HepG2 (cell line): ENCODE results near the gene CHID1. TPM values are rescaled to one million over a fixed set of nuclear protein-coding genes. Genes with fewer than 3 reads are reported as not detected.

Source experiments
- CBX2 ChIP-seq, 2 experiments: fragments of 200-600 bp in 1 of 2; sonication (generic); formaldehyde crosslinking in 1 of 2; IDR thresholded peaks; 2 replicates each; pipeline versions ENCODE4 v1.7.0 to v1.8.1; 2018 to 2022; ENCODE audit warnings: low read depth in 2 of 2, low read length in 1 of 2, mild to moderate bottlenecking in 1 of 2, missing genetic modification reagents in 1 of 2
- HOXA5 ChIP-seq: sonication (generic); formaldehyde crosslinking; IDR thresholded peaks from 2 replicates; pipeline ENCODE4 v1.4.0; 2020; ENCODE audit warnings: missing genetic modification reagents
- KDM5B ChIP-seq: sonication (generic); formaldehyde crosslinking; IDR thresholded peaks from 2 replicates; pipeline ENCODE4 v1.4.0; 2020; ENCODE audit warnings: missing genetic modification reagents, mild to moderate bottlenecking, borderline replicate concordance
- PPARG ChIP-seq: conservative IDR thresholded peaks from 2 replicates; pipeline ENCODE4 v1.6.1; 2016; ENCODE audit warnings: missing biosample characterization, missing genetic modification reagents
- RBFOX2 ChIP-seq: fragments of 200-400 bp; formaldehyde crosslinking; IDR thresholded peaks from 2 replicates; pipeline ENCODE4 v1.6.1; 2017; ENCODE audit warnings: low read depth, mild to moderate bottlenecking, low read length
- SALL1 ChIP-seq: sonication (generic); formaldehyde crosslinking; IDR thresholded peaks from 2 replicates; pipeline ENCODE4 v1.8.0; 2022; ENCODE audit warnings: mild to moderate bottlenecking, missing genetic modification reagents
- SKI ChIP-seq: fragments of 450-650 bp; IDR thresholded peaks from one replicate; pipeline ENCODE4 v1.6.1; 2018; ENCODE audit warnings: mild to moderate bottlenecking; ENCODE audit not compliant: partially characterized antibody
- TCF12 ChIP-seq, 2 experiments: fragments of 450-650 bp in 1 of 2; sonication (generic) in 1 of 2; formaldehyde crosslinking in 1 of 2; IDR thresholded peaks; 2 replicates each; pipeline versions ENCODE4 v1.6.1 to v1.8.0; 2017 to 2022; ENCODE audit warnings: antibody characterized with exemption in 1 of 2, mild to moderate bottlenecking in 1 of 2, missing genetic modification reagents in 1 of 2, moderate library complexity in 1 of 2
- THAP11 ChIP-seq: IDR thresholded peaks from 2 replicates; pipeline ENCODE4 v1.6.1; 2016; ENCODE audit warnings: missing biosample characterization, missing genetic modification reagents
- ZNF282 ChIP-seq: fragments of 450-650 bp; IDR thresholded peaks from 2 replicates; pipeline ENCODE4 v1.6.1; 2018; ENCODE audit not compliant: partially characterized antibody
- ZSCAN29 ChIP-seq: sonication (generic); formaldehyde crosslinking; conservative IDR thresholded peaks from 2 replicates; pipeline ENCODE4 v1.4.0; 2020; ENCODE audit warnings: mild to moderate bottlenecking, missing genetic modification reagents
- polyA plus RNA-seq, 8 experiments: library from polyadenylated mRNA; depleted of rRNA in 3 of 8; stranded (reverse) in 7 of 8; unstranded in 1 of 8; fragments of >200 nt; fragmentation: Illumina TruSeq in 4 of 8; extraction: Trizol in 4 of 8; gene quantifications; 2 replicates each; pipeline versions ENCODE4 v1.2.1 to v1.2.3, GENCODE V29; 2011 to 2016; ENCODE audit warnings: low read depth in 4 of 8, missing spikeins in 1 of 8, mixed read lengths in 1 of 8; ENCODE audit not compliant: insufficient read depth in 1 of 8
- total RNA-seq, 5 experiments: library from RNA; depleted of rRNA; stranded (reverse); fragments of >200 nt; fragmentation: Illumina TruSeq; extraction: Trizol; gene quantifications; 2 replicates each; pipeline ENCODE4 v1.2.3, GENCODE V29; 2016; ENCODE audit warnings: low read depth in 1 of 5
- TF ChIP-seq, protein P1 (sequence below): sonication (generic); formaldehyde crosslinking; IDR thresholded peaks from 2 replicates; pipeline ENCODE4 v1.4.0; 2020; ENCODE audit warnings: missing genetic modification reagents, mild to moderate bottlenecking, borderline replicate concordance
- TF ChIP-seq, protein P2 (sequence below): sonication (generic); formaldehyde crosslinking; IDR thresholded peaks from 2 replicates; pipeline ENCODE4 v1.4.0; 2020; ENCODE audit warnings: missing genetic modification reagents
- TF ChIP-seq, protein P3 (sequence below): sonication (generic); formaldehyde crosslinking; IDR thresholded peaks from 2 replicates; pipeline ENCODE4 v1.4.0; 2020; ENCODE audit warnings: missing genetic modification reagents
- TF ChIP-seq, protein P4 (sequence below), 2 experiments: fragments of 450-650 bp in 1 of 2; sonication (generic) in 1 of 2; formaldehyde crosslinking; IDR thresholded peaks; 2 replicates each; pipeline versions ENCODE4 v1.5.0 to v1.8.0; 2020 to 2022; ENCODE audit warnings: mild to moderate bottlenecking in 1 of 2, missing genetic modification reagents in 1 of 2
- TF ChIP-seq, protein P5 (sequence below): sonication (generic); formaldehyde crosslinking; IDR thresholded peaks from 2 replicates; pipeline ENCODE4 v1.5.0; 2020; ENCODE audit warnings: missing genetic modification reagents, mild to moderate bottlenecking, borderline replicate concordance
- TF ChIP-seq, protein P6 (sequence below): sonication (generic); formaldehyde crosslinking; IDR thresholded peaks from 2 replicates; pipeline ENCODE4 v1.5.0; 2020; ENCODE audit warnings: mild to moderate bottlenecking, missing genetic modification reagents

Gene CHID1
- total and polyA plus RNA-seq, 2 of the 13 experiments (the other 11 are each of a cell fraction or from before 2014, with no cell fraction given): 65.1 to 93.6 TPM

DNA sequence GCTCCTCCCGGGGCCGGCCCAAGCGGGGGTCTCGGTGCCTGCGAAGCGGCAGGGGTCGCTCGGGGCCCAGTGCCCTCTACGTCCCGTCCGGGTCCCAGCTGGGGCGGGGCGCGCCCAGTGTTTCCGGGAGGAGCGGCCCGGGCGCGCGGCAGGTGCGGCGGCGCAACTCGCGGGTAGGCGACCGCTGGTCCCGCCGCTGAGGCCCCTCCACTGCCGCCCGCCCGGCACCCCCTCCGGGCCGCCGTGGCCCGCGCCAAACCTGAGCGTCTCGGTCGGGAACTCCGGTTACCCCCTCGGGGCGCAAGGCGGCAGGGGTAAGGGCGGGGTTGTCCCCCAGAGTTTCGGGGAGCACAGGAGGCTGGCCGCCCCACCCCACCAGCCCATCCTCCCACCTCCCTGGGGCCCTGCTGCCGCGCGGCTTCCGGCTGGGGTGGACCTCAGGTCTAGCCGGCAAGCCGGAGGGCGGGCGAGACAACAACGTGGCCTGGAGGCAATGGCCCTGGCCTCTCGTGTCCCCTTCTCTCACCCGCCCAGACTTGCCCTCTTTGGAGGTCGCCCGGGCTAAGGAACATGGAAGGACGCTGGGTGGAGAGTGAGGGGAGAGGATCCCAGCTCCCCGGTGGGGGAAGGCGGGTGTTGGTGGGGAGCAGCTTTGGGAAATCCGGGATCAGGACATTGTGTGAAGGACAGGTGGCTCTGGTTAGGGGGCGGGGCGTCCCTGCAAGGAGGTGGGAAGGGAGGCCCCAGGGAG lies 83.3 kb downstream of the CHID1 start (continued):
- no peak for TF ChIP-seq CBX2 (IDR thresholded peaks at IDR 0.05; ENCODE audit: low read depth, low read length)
- TF ChIP-seq CBX2 (CRISPR knock-in tag; IDR thresholded peaks at IDR 0.05; ENCODE audit: low read depth): no peak
- no peak for TF ChIP-seq TCF12 (IDR thresholded peaks at IDR 0.05)
- TF ChIP-seq TCF12 (CRISPR knock-in tag; IDR thresholded peaks at IDR 0.05): peak; percentile 80; the same call in 1 of the 2 replicates
- peak; percentile 57; the same call in 1 of the 2 replicates for TF ChIP-seq KDM5B (CRISPR knock-in tag)
- TF ChIP-seq HOXA5 (CRISPR knock-in tag): no peak
- TF ChIP-seq, protein P1, sequence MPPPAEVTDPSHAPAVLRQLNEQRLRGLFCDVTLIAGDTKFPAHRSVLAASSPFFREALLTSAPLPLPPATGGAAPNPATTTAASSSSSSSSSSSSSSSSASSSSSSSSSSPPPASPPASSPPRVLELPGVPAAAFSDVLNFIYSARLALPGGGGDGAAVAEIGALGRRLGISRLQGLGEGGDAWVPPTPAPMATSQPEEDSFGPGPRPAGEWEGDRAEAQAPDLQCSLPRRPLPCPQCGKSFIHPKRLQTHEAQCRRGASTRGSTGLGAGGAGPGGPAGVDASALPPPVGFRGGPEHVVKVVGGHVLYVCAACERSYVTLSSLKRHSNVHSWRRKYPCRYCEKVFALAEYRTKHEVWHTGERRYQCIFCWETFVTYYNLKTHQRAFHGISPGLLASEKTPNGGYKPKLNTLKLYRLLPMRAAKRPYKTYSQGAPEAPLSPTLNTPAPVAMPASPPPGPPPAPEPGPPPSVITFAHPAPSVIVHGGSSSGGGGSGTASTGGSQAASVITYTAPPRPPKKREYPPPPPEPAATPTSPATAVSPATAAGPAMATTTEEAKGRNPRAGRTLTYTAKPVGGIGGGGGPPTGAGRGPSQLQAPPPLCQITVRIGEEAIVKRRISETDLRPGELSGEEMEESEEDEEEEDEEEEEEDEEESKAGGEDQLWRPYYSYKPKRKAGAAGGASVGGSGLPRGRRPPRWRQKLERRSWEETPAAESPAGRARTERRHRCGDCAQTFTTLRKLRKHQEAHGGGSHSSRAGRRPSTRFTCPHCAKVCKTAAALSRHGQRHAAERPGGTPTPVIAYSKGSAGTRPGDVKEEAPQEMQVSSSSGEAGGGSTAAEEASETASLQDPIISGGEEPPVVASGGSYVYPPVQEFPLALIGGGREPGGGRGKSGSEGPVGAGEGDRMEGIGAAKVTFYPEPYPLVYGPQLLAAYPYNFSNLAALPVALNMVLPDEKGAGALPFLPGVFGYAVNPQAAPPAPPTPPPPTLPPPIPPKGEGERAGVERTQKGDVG (CRISPR knock-in tag): peak; percentile 49; the same call in 1 of the 2 replicates
- no peak for TF ChIP-seq ZNF282
- TF ChIP-seq, protein P2, sequence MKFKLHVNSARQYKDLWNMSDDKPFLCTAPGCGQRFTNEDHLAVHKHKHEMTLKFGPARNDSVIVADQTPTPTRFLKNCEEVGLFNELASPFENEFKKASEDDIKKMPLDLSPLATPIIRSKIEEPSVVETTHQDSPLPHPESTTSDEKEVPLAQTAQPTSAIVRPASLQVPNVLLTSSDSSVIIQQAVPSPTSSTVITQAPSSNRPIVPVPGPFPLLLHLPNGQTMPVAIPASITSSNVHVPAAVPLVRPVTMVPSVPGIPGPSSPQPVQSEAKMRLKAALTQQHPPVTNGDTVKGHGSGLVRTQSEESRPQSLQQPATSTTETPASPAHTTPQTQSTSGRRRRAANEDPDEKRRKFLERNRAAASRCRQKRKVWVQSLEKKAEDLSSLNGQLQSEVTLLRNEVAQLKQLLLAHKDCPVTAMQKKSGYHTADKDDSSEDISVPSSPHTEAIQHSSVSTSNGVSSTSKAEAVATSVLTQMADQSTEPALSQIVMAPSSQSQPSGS: peak; percentile 12; the same call in 1 of the 2 replicates
- TF ChIP-seq RBFOX2: peak; percentile 71
- peak; percentile 77 for TF ChIP-seq SKI
- TF ChIP-seq, protein P3, sequence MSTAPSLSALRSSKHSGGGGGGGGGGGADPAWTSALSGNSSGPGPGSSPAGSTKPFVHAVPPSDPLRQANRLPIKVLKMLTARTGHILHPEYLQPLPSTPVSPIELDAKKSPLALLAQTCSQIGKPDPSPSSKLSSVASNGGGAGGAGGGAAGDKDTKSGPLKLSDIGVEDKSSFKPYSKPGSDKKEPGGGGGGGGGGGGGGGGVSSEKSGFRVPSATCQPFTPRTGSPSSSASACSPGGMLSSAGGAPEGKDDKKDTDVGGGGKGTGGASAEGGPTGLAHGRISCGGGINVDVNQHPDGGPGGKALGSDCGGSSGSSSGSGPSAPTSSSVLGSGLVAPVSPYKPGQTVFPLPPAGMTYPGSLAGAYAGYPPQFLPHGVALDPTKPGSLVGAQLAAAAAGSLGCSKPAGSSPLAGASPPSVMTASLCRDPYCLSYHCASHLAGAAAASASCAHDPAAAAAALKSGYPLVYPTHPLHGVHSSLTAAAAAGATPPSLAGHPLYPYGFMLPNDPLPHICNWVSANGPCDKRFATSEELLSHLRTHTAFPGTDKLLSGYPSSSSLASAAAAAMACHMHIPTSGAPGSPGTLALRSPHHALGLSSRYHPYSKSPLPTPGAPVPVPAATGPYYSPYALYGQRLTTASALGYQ (CRISPR knock-in tag): no peak
- TF ChIP-seq, protein P4, sequence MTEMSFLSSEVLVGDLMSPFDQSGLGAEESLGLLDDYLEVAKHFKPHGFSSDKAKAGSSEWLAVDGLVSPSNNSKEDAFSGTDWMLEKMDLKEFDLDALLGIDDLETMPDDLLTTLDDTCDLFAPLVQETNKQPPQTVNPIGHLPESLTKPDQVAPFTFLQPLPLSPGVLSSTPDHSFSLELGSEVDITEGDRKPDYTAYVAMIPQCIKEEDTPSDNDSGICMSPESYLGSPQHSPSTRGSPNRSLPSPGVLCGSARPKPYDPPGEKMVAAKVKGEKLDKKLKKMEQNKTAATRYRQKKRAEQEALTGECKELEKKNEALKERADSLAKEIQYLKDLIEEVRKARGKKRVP (CRISPR knock-in tag; IDR thresholded peaks at IDR 0.05): no peak
- no peak; the same call in 1 of the 2 replicates for TF ChIP-seq ZSCAN29
- TF ChIP-seq, protein P5, sequence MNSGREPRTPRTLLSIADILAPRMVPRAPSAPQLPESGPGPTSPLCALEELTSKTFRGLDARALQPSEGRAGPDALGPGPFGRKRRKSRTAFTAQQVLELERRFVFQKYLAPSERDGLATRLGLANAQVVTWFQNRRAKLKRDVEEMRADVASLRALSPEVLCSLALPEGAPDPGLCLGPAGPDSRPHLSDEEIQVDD (CRISPR knock-in tag): peak; percentile 77; the same call in 1 of the 2 replicates
- TF ChIP-seq, protein P6, sequence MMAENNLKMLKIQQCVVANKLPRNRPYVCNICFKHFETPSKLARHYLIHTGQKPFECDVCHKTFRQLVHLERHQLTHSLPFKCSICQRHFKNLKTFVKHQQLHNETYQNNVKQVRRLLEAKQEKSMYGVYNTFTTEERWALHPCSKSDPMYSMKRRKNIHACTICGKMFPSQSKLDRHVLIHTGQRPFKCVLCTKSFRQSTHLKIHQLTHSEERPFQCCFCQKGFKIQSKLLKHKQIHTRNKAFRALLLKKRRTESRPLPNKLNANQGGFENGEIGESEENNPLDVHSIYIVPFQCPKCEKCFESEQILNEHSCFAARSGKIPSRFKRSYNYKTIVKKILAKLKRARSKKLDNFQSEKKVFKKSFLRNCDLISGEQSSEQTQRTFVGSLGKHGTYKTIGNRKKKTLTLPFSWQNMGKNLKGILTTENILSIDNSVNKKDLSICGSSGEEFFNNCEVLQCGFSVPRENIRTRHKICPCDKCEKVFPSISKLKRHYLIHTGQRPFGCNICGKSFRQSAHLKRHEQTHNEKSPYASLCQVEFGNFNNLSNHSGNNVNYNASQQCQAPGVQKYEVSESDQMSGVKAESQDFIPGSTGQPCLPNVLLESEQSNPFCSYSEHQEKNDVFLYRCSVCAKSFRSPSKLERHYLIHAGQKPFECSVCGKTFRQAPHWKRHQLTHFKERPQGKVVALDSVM: peak; percentile 39; the same call in 1 of the 2 replicates
- peak; percentile 62 for TF ChIP-seq SALL1 (CRISPR knock-in tag)
- TF ChIP-seq PPARG (CRISPR knock-in tag): 0 out of 2 replicates have a peak, but pooled peaks have one; percentile 12
- peak; percentile 65 for TF ChIP-seq THAP11
